ENCODE measurements around the gene DCHS1.

DCHS1 gene

GRCh38 chr11:6571434-6572008 lies 84.1 kb downstream of the DCHS1 start:
- no peak overlapping the region for H3K4me3 ChIP-seq (ENCODE audit: low read length)
- DNase-seq (ENCODE audit: low read depth): no peak
- no peak for TF ChIP-seq CTCF (conservative IDR thresholded peaks at IDR 0.05; ENCODE audit: low read length)
